ENCODE measurements around the gene FMN2. TPM values are rescaled to one million over a fixed set of nuclear protein-coding genes. Genes with fewer than 3 reads are reported as not detected.

The FMN2 gene
- total RNA-seq, 4 donors from 2014 or later = 0.11 to 0.89 TPM; not detected in 2

DNA sequence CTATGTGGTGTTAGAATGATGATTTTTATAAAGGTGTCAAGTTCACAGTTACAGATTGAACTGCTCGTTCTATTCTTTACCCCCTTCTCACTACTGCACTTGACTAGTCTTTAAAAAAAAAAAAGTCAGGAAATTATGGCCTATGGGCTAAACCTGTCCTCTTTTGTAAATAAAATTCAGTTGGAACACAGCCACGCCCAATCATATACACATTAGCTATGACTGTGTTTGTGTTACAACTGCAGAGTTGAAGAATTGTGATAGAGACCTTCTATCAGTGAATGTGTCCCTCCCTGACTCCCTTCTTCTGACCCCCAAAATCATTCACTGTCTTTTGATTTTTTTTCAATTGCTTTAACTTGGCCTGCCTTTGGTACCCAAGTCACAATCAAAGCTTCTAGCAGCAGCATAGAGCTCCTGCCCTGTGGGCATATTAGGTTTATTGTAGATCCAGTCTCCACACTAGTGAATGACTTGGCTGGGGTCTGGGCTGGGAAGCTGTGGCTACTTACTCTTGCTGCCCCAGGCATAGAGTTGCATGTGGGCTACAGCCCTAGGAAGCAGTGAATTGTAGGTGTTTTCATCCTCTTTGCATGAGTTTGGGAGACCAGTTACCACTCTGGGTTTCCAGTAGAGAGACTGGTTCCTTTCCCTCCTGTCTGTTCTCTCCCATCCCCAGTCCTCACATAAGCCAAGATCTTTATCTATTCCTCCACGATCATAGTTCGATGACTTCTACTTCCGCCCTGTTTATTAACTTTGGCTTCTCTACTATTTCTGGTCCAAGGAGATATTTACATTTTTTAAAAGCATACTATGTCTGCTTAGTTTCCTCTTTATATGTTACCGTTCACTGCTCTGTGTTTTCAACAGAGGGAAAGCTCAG, 249.9 kb downstream of the FMN2 start:
- 72% methylated on average over 6 of the region's 6 CpGs for WGBS
- TF ChIP-seq EP300 (IDR thresholded peaks at IDR 0.05) = no peak
- TF ChIP-seq, protein P1, sequence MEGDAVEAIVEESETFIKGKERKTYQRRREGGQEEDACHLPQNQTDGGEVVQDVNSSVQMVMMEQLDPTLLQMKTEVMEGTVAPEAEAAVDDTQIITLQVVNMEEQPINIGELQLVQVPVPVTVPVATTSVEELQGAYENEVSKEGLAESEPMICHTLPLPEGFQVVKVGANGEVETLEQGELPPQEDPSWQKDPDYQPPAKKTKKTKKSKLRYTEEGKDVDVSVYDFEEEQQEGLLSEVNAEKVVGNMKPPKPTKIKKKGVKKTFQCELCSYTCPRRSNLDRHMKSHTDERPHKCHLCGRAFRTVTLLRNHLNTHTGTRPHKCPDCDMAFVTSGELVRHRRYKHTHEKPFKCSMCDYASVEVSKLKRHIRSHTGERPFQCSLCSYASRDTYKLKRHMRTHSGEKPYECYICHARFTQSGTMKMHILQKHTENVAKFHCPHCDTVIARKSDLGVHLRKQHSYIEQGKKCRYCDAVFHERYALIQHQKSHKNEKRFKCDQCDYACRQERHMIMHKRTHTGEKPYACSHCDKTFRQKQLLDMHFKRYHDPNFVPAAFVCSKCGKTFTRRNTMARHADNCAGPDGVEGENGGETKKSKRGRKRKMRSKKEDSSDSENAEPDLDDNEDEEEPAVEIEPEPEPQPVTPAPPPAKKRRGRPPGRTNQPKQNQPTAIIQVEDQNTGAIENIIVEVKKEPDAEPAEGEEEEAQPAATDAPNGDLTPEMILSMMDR (IDR thresholded peaks at IDR 0.05) = no peak
- no peak for TF ChIP-seq POLR2A (IDR thresholded peaks at IDR 0.05)
- TF ChIP-seq POLR2AphosphoS5 (IDR thresholded peaks at IDR 0.05) = no peak
- Histone ChIP-seq H3K36me3 (no peaks in the 10 kb centered on the region), H3K4me3 (no peak overlapping the region), H3K27ac (no peak overlapping the region), H3K4me1 (no peaks in the 10 kb centered on the region), H3K27me3 (no peaks in the 10 kb centered on the region), H3K9me3 (no peaks in the 10 kb centered on the region)
- DNase-seq (ENCODE audit: low spot score in 2 of 2) = no peak

DNA sequence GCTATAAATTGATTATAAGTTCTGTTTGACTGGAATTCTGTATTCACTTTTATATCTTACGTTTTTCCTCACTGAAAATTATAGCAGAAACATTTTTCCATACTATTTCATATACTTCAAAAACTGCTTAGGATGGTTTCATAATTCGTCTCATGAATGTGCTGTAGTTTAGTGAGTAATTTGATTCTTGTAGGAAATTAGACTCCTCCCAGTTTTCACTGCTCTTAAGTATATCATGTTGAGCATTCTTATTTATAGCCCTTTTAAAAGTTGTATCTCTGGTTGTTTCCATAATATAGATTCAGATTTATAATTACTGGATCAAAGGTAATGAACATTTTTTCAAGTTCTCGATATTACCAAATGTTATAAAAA, 250.6 kb downstream of the FMN2 start:
- Histone ChIP-seq H3K27me3 (no peaks in the 10 kb centered on the region), H3K27ac (no peak overlapping the region), H3K36me3 (no peaks in the 10 kb centered on the region), H3K4me3 (no peak overlapping the region), H3K9me3 (no peaks in the 10 kb centered on the region), H3K4me1 (no peaks in the 10 kb centered on the region)
- 73% methylated on average over 3 of the region's 3 CpGs for WGBS
- TF ChIP-seq, protein P1 (IDR thresholded peaks at IDR 0.05) = no peak
- TF ChIP-seq EP300 (IDR thresholded peaks at IDR 0.05) = no peak
- DNase-seq (ENCODE audit: low spot score in 2 of 2) = no peak

DNA sequence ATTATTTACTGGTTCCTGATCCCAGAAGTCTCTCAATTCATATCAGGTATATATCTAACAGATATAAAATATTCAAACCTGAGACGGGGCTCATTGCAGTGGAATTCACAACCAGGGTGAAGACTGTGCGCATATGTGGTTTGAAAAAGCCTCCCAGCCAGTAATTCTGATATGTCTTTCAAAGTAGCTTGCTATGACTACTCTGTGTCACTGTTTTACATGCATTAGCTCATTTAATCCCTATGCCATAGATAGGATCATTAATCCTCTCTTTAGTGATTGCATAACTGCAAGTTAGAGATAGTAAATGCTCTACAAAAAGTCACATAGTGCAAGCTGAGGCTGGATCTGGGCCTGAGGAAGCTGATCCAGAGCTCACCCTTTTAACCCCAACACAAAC, 251.4 kb downstream of the FMN2 start:
- WGBS = 50% methylated on average over 2 of the region's 2 CpGs
- H3K4me3 ChIP-seq = no peak overlapping the region
- H3K27me3 ChIP-seq = no peaks in the 10 kb centered on the region
- no peaks in the 10 kb centered on the region for H3K36me3 ChIP-seq
- H3K4me1 ChIP-seq = no peaks in the 10 kb centered on the region
- H3K9me3 ChIP-seq = no peaks in the 10 kb centered on the region
- no peak for DNase-seq (ENCODE audit: low spot score in 2 of 2)
- no peak for TF ChIP-seq EP300 (IDR thresholded peaks at IDR 0.05)
- TF ChIP-seq POLR2AphosphoS5 (IDR thresholded peaks at IDR 0.05) = no peak
- TF ChIP-seq, protein P1 (IDR thresholded peaks at IDR 0.05) = no peak
- TF ChIP-seq POLR2A (IDR thresholded peaks at IDR 0.05) = no peak
- no peak overlapping the region for H3K27ac ChIP-seq

- Histone ChIP-seq H3K9me3 (no peaks in the 10 kb centered on the region), H3K4me1 (no peaks in the 10 kb centered on the region), H3K27ac (no peak overlapping the region), H3K4me3 (no peak overlapping the region), H3K27me3 (no peaks in the 10 kb centered on the region), H3K36me3 (no peaks in the 10 kb centered on the region)
- no peak for TF ChIP-seq POLR2AphosphoS5 (IDR thresholded peaks at IDR 0.05)
- TF ChIP-seq, protein P1 (IDR thresholded peaks at IDR 0.05) = no peak
- TF ChIP-seq EP300 (IDR thresholded peaks at IDR 0.05) = no peak
- TF ChIP-seq POLR2A (IDR thresholded peaks at IDR 0.05) = no peak
- DNase-seq (ENCODE audit: low spot score in 2 of 2) = no peak
These were observed 252.3 kb downstream of the FMN2 start for GRCh38 chr1:240343966-240344365.

DNA sequence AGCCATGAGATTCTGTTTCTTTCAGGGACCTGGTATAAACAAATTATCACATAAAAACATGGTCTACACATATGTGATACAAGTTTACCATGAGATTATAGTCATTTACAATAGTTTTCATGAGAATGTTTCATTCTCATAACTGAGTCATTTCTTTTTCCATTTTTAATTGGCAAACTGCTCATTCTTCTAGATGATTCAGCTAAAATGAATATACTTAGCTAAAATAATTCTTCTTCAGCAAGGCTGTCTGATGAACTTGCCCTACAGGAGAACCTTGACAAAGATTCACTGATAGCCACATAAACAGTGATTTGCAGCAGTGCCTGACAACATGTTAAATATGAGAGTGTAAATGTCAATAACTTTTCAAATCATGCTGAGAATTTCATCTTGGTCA, 253.2 kb downstream of the FMN2 start:
- no peak overlapping the region for H3K4me3 ChIP-seq
- no peaks in the 10 kb centered on the region for H3K36me3 ChIP-seq
- H3K27ac ChIP-seq = no peak overlapping the region
- no peaks in the 10 kb centered on the region for H3K4me1 ChIP-seq
- no peaks in the 10 kb centered on the region for H3K27me3 ChIP-seq
- TF ChIP-seq, protein P1 (IDR thresholded peaks at IDR 0.05) = no peak
- TF ChIP-seq POLR2A (IDR thresholded peaks at IDR 0.05) (no peak), POLR2AphosphoS5 (IDR thresholded peaks at IDR 0.05) (no peak), EP300 (IDR thresholded peaks at IDR 0.05) (no peak)
- no peak for DNase-seq (ENCODE audit: low spot score in 2 of 2)
- H3K9me3 ChIP-seq = no peaks in the 10 kb centered on the region
